Neural cell (in vitro differentiated cells): ENCODE data around the gene SP2.

Source experiments
- CTCF ChIP-seq: fragments of 450-650 bp; IDR thresholded peaks from 2 replicates; pipeline ENCODE4 v1.5.1; 2014; ENCODE audit warnings: antibody characterized with exemption, mild to moderate bottlenecking, moderate library complexity; ENCODE audit not compliant: poor library complexity, severe bottlenecking
- EP300 ChIP-seq: fragments of 450-650 bp; conservative IDR thresholded peaks from 2 replicates; pipeline ENCODE4 v1.6.1; 2014; ENCODE audit warnings: antibody characterized with exemption, mild to moderate bottlenecking, moderate library complexity; ENCODE audit not compliant: poor library complexity, severe bottlenecking
- EZH2 ChIP-seq: fragments of 200-600, 300-800 bp; shearing (Covaris generic), sonication (generic); IDR thresholded peaks from 2 replicates; pipeline ENCODE4 v1.6.1; 2014; ENCODE audit warnings: antibody characterized with exemption, low read length, borderline replicate concordance, mild to moderate bottlenecking; ENCODE audit not compliant: insufficient read depth, poor library complexity, severe bottlenecking
- MXI1 ChIP-seq: fragments of 450-650 bp; conservative IDR thresholded peaks from 2 replicates; pipeline ENCODE4 v1.6.1; 2014; ENCODE audit warnings: antibody characterized with exemption, mild to moderate bottlenecking; ENCODE audit not compliant: poor library complexity, severe bottlenecking
- POLR2AphosphoS5 ChIP-seq: IDR thresholded peaks from 2 replicates; pipeline ENCODE4 v1.6.1; 2012
- SMC3 ChIP-seq: fragments of 450-650 bp; conservative IDR thresholded peaks from 2 replicates; pipeline ENCODE4 v1.6.1; 2014; ENCODE audit warnings: antibody characterized with exemption, mild to moderate bottlenecking, moderate library complexity; ENCODE audit not compliant: poor library complexity
- TAF1 ChIP-seq: IDR thresholded peaks from 2 replicates; pipeline ENCODE4 v1.6.1; 2012; ENCODE audit warnings: low read depth

GRCh38 chr17:47898241-47898640, 2.2 kb downstream of the SP2 start:
- no peak for TF ChIP-seq CTCF
- TF ChIP-seq POLR2AphosphoS5, result no peak
- TF ChIP-seq EZH2, result no peak
- TF ChIP-seq SMC3, result no peak
- TF ChIP-seq EP300, result no peak
- TF ChIP-seq TAF1, result no peak
- TF ChIP-seq MXI1, result no peak
